K562 (cell line): ENCODE data around the gene PKHD1. TPM values are rescaled to one million over a fixed set of nuclear protein-coding genes. Genes with fewer than 3 reads are reported as not detected.

ENCODE experiments used
- ATAC-seq: fragments of 200-7000 bp; cut with Tn5 transposase; 3 replicates; pipeline ENCODE4 v1.9.1; 2020; ENCODE audit warnings: moderate library complexity
- BruUV-seq: library from RNA; stranded (reverse); fragments of 400-500 nt; replicated peaks from 2 replicates; lab custom pipeline; 2021; lab: Mats Ljungman, UMichigan
- CTCF ChIA-PET: fragments of 300-600 bp; formaldehyde crosslinking; extraction: SDS; loops from one replicate; lab custom pipeline; 2021; ENCODE audit warnings: low intra/inter-chr PET ratio; lab: Yijun Ruan, JAX
- POLR2A ChIA-PET: fragments of 300-600, 350-650 bp; sonication (Branson Sonifier 250); formaldehyde crosslinking; extraction: SDS; loops from one replicate; lab custom pipeline; 2021; ENCODE audit warnings: antibody characterized with exemption, inconsistent platforms; lab: Yijun Ruan, JAX
- DNase-seq, 4 experiments: peaks; one replicate each; pipeline versions ENCODE4 v3.0.0 to v3.0.0-alpha.2; 2011 to 2018; ENCODE audit warnings: low spot score in 3 of 4, mixed read lengths in 3 of 4; ENCODE audit errors: extremely low read depth in 1 of 4
- FAIRE-seq: peaks from 2 replicates; lab custom pipeline; 2011; peaks lifted over from hg19 to GRCh38; lab: Jason Lieb, UNC
- H2AFZ ChIP-seq: 2 replicates; pipeline ENCODE4 v1.6.0; 2011; ENCODE audit warnings: low read depth, low read length, control low read depth, inconsistent platforms
- H3K27ac ChIP-seq: fragments of 200-600 bp; 3 replicates; pipeline ENCODE4 v1.8.0; 2011; ENCODE audit warnings: low read depth, mild to moderate bottlenecking, control low read depth, inconsistent platforms, low read length, moderate library complexity, mixed read lengths; ENCODE audit errors: extremely low read depth
- H3K27me3 ChIP-seq, 2 experiments: fragments of 300-600 bp in 1 of 2; 2 replicates in 1 of 2; 3 replicates in 1 of 2; pipeline versions ENCODE4 v1.6.0 to v1.8.0; 2011; ENCODE audit warnings: inconsistent platforms in 2 of 2, low read length in 2 of 2, mild to moderate bottlenecking in 1 of 2, mixed read lengths in 1 of 2, moderate library complexity in 1 of 2; ENCODE audit not compliant: control insufficient read depth in 2 of 2, insufficient read depth in 2 of 2
- H3K36me3 ChIP-seq: fragments of 300-600 bp; 3 replicates; pipeline ENCODE4 v1.8.0; 2011; ENCODE audit warnings: mild to moderate bottlenecking, low read length, inconsistent platforms; ENCODE audit not compliant: control insufficient read depth, insufficient read depth
- H3K4me1 ChIP-seq, 2 experiments: fragments of 200-600 bp in 1 of 2; replicated peaks in 1 of 2; 2 replicates in 1 of 2; 3 replicates in 1 of 2; pipeline versions ENCODE4 v1.5.1 to v1.8.0; 2011; ENCODE audit warnings: inconsistent platforms in 2 of 2, low read length in 2 of 2, mild to moderate bottlenecking in 1 of 2, mixed read lengths in 1 of 2, moderate library complexity in 1 of 2; ENCODE audit not compliant: control insufficient read depth in 2 of 2, insufficient read depth in 2 of 2
- H3K4me2 ChIP-seq: 2 replicates; pipeline ENCODE4 v1.6.1; 2011; ENCODE audit warnings: low read length, control low read depth, inconsistent platforms, mixed read lengths; ENCODE audit not compliant: insufficient read depth
- H3K4me3 ChIP-seq: fragments of 200-600 bp; sonication (generic), shearing (Covaris generic); 2 replicates; pipeline ENCODE4 v1.5.1; 2016; ENCODE audit warnings: control low read depth, inconsistent platforms
- H3K79me2 ChIP-seq: fragments of 200-600 bp; 3 replicates; pipeline ENCODE4 v1.8.0; 2011; ENCODE audit warnings: low read length, inconsistent platforms; ENCODE audit not compliant: control insufficient read depth, insufficient read depth
- H3K9ac ChIP-seq, 2 experiments: 2 replicates each; pipeline versions ENCODE4 v1.6.0 to v1.6.1; 2011; ENCODE audit warnings: low read depth in 2 of 2, low read length in 2 of 2, control low read depth in 1 of 2, inconsistent platforms in 1 of 2, mild to moderate bottlenecking in 1 of 2, mixed read lengths in 1 of 2; ENCODE audit not compliant: insufficient read depth in 1 of 2
- H3K9me1 ChIP-seq: one replicate; pipeline ENCODE4 v1.6.0; 2011; ENCODE audit warnings: inconsistent platforms, mild to moderate bottlenecking, low read length, moderate library complexity; ENCODE audit not compliant: control insufficient read depth, insufficient read depth
- H3K9me3 ChIP-seq: replicated peaks from 2 replicates; pipeline ENCODE4 v1.5.1; 2011; ENCODE audit warnings: low read depth, low read length, inconsistent platforms; ENCODE audit not compliant: control insufficient read depth, insufficient read depth
- H4K20me1 ChIP-seq: replicated peaks from 2 replicates; pipeline ENCODE4 v1.6.1; 2011; ENCODE audit warnings: low read length, inconsistent platforms, mixed read lengths; ENCODE audit not compliant: control insufficient read depth, insufficient read depth
- TAF9B ChIP-seq: fragments of 450-650 bp; IDR thresholded peaks from 2 replicates; pipeline ENCODE4 v1.6.1; 2018; ENCODE audit warnings: mild to moderate bottlenecking; ENCODE audit not compliant: partially characterized antibody
- ZBTB40 ChIP-seq, 2 experiments: fragments of 450-650 bp in 1 of 2; sonication (generic) in 1 of 2; formaldehyde crosslinking in 1 of 2; IDR thresholded peaks; 2 replicates each; pipeline versions ENCODE4 v1.7.1 to v1.9.0; 2016 to 2022; ENCODE audit warnings: inconsistent platforms in 1 of 2, mild to moderate bottlenecking in 1 of 2, missing genetic modification reagents in 1 of 2
- ZNF507 ChIP-seq: conservative IDR thresholded peaks from 2 replicates; pipeline ENCODE4 v1.6.1; 2017; ENCODE audit warnings: missing genetic modification characterization, missing compliant biosample characterization
- WGBS: fragments of 100-300 bp; shearing (Covaris generic); methylation state at CpG from one replicate; pipeline ENCODE4 v1.1.6; 2016; ENCODE audit warnings: low coverage, mixed read lengths; ENCODE audit not compliant: insufficient coverage; ENCODE audit errors: missing lambda C conversion rate; 5-methylcytosine and 5-hydroxymethylcytosine counted together
- in situ Hi-C: fragments of 300-500 bp; cut with MboI; formaldehyde crosslinking; loops from 4 replicates; pipeline ENCODE4 v1.15.0; 2018; ENCODE audit warnings: inconsistent platforms, mixed read lengths
- intact Hi-C: fragments of 100-400 bp; cut with micrococcal nuclease; formaldehyde crosslinking; loops from 2 replicates; pipeline ENCODE4 v1.14.2; 2022
- polyA plus RNA-seq, 8 experiments: library from polyadenylated mRNA; depleted of rRNA in 4 of 8; stranded (reverse) in 5 of 8; unstranded in 3 of 8; fragments of >200 nt; fragmentation: Nextera tagmentation in 2 of 8; fragmentation: Illumina TruSeq in 1 of 8; extraction: Ambion mirVana in 2 of 8; extraction: Trizol in 1 of 8; gene quantifications; 2 replicates each; pipeline versions ENCODE4 v1.2.1 to v1.2.3, GENCODE V29; 2011 to 2014; ENCODE audit warnings: inconsistent platforms in 1 of 8, missing spikeins in 1 of 8
- total RNA-seq, 7 experiments: library from RNA; depleted of rRNA in 6 of 7; stranded (reverse); fragments of >200 nt in 6 of 7; fragmentation: Illumina TruSeq in 2 of 7; extraction: Trizol in 2 of 7; gene quantifications; 2 replicates each; pipeline versions ENCODE4 v1.2.1 to v1.2.3, GENCODE V29; 2011 to 2021; ENCODE audit warnings: low replicate concordance in 1 of 7

Gene PKHD1
- total and polyA plus RNA-seq, 9 of the 15 experiments (the other 6 are each of a cell fraction or from before 2014, with no cell fraction given): 0.01 to 0.04 (median 0.01) TPM; not detected in 6

GRCh38 chr6:52063584-52064344, 23.6 kb downstream of the PKHD1 start (continued):
- no peak for TF ChIP-seq ZNF507 (tag)

GRCh38 chr6:52061481-52061880, 25.9 kb downstream of the PKHD1 start:
- no peak for DNase-seq
- 0% methylated on average over 3 of the region's 3 CpGs for WGBS
- H3K9me3 ChIP-seq: no peaks in the 10 kb centered on the region
- FAIRE-seq: no peak
- ChIA-PET CTCF (no interaction called here), POLR2A (interaction anchor here (1.9 kb wide), 1 partner anchor 12 kb away, joined by 6 read pairs; no protein-coding TSS in a partner anchor)
- no peak overlapping the region for H3K4me2 ChIP-seq
- H3K4me3 ChIP-seq: no peak overlapping the region
- H3K79me2 ChIP-seq: no peaks in the 10 kb centered on the region
- H3K9me1 ChIP-seq: no peaks in the 10 kb centered on the region
- TF ChIP-seq TAF9B: no peak
- peak; percentile 77 for TF ChIP-seq ZBTB40 (IDR thresholded peaks at IDR 0.05)
- no peak for TF ChIP-seq ZBTB40 (CRISPR knock-in tag; IDR thresholded peaks at IDR 0.05)
- H3K9ac ChIP-seq: no peak overlapping the region
- no peaks in the 10 kb centered on the region for H3K27me3 ChIP-seq
- ATAC-seq: no peak
- H3K4me1 ChIP-seq: no peaks in the 10 kb centered on the region
- intact Hi-C loops: no loop called here
- no TSS peak for BruUV-seq
- in situ Hi-C loops: no loop called here
- H3K27ac ChIP-seq: no peak overlapping the region
- no peaks in the 10 kb centered on the region for H4K20me1 ChIP-seq
- no peak overlapping the region for H2AFZ ChIP-seq
- no peaks in the 10 kb centered on the region for H3K36me3 ChIP-seq
